GM23248 (cell line): ENCODE data around the gene CYTH2. TPM values are rescaled to one million over a fixed set of nuclear protein-coding genes. Genes with fewer than 3 reads are reported as not detected.

Source experiments
- DNase-seq: peaks from one replicate; pipeline ENCODE4 v3.0.0-alpha.2; 2015
- H2AFZ ChIP-seq: fragments of 200-600 bp; sonication (generic); 2 replicates; pipeline ENCODE4 v1.6.1; 2016; ENCODE audit warnings: antibody characterized with exemption
- H3F3A ChIP-seq: fragments of 200-600 bp; sonication (generic); 2 replicates; pipeline ENCODE4 v1.6.1; 2016; ENCODE audit warnings: mild to moderate bottlenecking, antibody characterized with exemption, mixed run types; ENCODE audit not compliant: insufficient read depth
- H3K27ac ChIP-seq: fragments of 200-600 bp; sonication (generic); 2 replicates; pipeline ENCODE4 v1.5.1; 2016; ENCODE audit warnings: mild to moderate bottlenecking
- H3K27me3 ChIP-seq: fragments of 200-600 bp; sonication (generic); replicated peaks from 2 replicates; pipeline ENCODE4 v1.6.1; 2016; ENCODE audit warnings: mild to moderate bottlenecking; ENCODE audit not compliant: insufficient read depth
- H3K36me3 ChIP-seq: fragments of 200-600 bp; sonication (generic); 2 replicates; pipeline ENCODE4 v1.6.1; 2016; ENCODE audit warnings: low read depth, mild to moderate bottlenecking
- H3K4me1 ChIP-seq: fragments of 200-600 bp; sonication (generic); 2 replicates; pipeline ENCODE4 v1.6.1; 2016; ENCODE audit warnings: mild to moderate bottlenecking; ENCODE audit not compliant: insufficient read depth
- H3K4me2 ChIP-seq: fragments of 200-600 bp; sonication (generic); one replicate; pipeline ENCODE4 v1.6.1; 2016; ENCODE audit warnings: mild to moderate bottlenecking; ENCODE audit not compliant: unreplicated experiment
- H3K4me3 ChIP-seq: fragments of 200-600 bp; sonication (generic); 2 replicates; pipeline ENCODE4 v1.5.1; 2016; ENCODE audit warnings: mild to moderate bottlenecking
- H3K79me2 ChIP-seq: fragments of 200-600 bp; sonication (generic); 2 replicates; pipeline ENCODE4 v1.6.1; 2016; ENCODE audit warnings: mild to moderate bottlenecking; ENCODE audit not compliant: insufficient read depth
- H3K9ac ChIP-seq: fragments of 200-600 bp; sonication (generic); 2 replicates; pipeline ENCODE4 v1.6.1; 2016; ENCODE audit warnings: mild to moderate bottlenecking
- H3K9me2 ChIP-seq: fragments of 200-600 bp; sonication (generic); 2 replicates; pipeline ENCODE4 v1.6.1; 2016; ENCODE audit warnings: mixed run types, mild to moderate bottlenecking, moderate library complexity; ENCODE audit not compliant: insufficient read depth
- H3K9me3 ChIP-seq: fragments of 200-600 bp; sonication (generic); one replicate; pipeline ENCODE4 v1.6.1; 2017; ENCODE audit warnings: low read depth
- H4K20me1 ChIP-seq: fragments of 200-600 bp; sonication (generic); 2 replicates; pipeline ENCODE4 v1.6.0; 2016; ENCODE audit not compliant: insufficient read depth
- EZH2 ChIP-seq: fragments of 200-600 bp; sonication (generic); IDR thresholded peaks from 2 replicates; pipeline ENCODE4 v1.6.1; 2018; ENCODE audit warnings: antibody characterized with exemption, mild to moderate bottlenecking; ENCODE audit not compliant: insufficient read depth, poor library complexity, severe bottlenecking
- EZH2phosphoT487 ChIP-seq: fragments of 200-600 bp; sonication (generic); IDR thresholded peaks from 2 replicates; pipeline ENCODE4 v1.6.1; 2018; ENCODE audit warnings: antibody characterized with exemption, moderate library complexity, mild to moderate bottlenecking, low read depth; ENCODE audit not compliant: insufficient read depth
- WGBS, 2 experiments: methylation state at CpG; one replicate each; pipeline ENCODE4 v1.1.6; 2015 to 2017; ENCODE audit warnings: low lambda C conversion rate in 2 of 2, low coverage in 1 of 2; ENCODE audit errors: missing lambda C conversion rate in 2 of 2; 5-methylcytosine and 5-hydroxymethylcytosine counted together
- in situ Hi-C: fragments of 300-500 bp; cut with MboI; formaldehyde crosslinking; loops from 2 replicates; pipeline ENCODE4 v1.15.0; 2020
- polyA plus RNA-seq: library from polyadenylated mRNA; unstranded; fragments of >200 nt; fragmentation: Nextera tagmentation; extraction: Ambion mirVana; gene quantifications from 2 replicates; pipeline ENCODE4 v1.2.1, GENCODE V29; 2016
- total RNA-seq: library from RNA; depleted of rRNA; stranded (reverse); fragments of >200 nt; shearing (Covaris generic); gene quantifications from 2 replicates; pipeline ENCODE4 v1.2.3, GENCODE V29; 2014

Gene CYTH2
- total and polyA plus RNA-seq, 2 experiments from 2014 or later, result 40.9 to 86.0 TPM

GRCh38 chr19:48506138-48506733 lies 37.1 kb downstream of the CYTH2 start:
- in situ Hi-C loops, result loop anchor here (5.0 kb wide), 1 partner anchor 76 kb away; no protein-coding TSS in a partner anchor
- H3K27me3 ChIP-seq, result peaks cover 4% of the 10 kb centered on the region
- H3K36me3 ChIP-seq, result no peaks in the 10 kb centered on the region
- no peaks in the 10 kb centered on the region for H4K20me1 ChIP-seq
- TF ChIP-seq EZH2 (no peak), EZH2phosphoT487 (no peak)
- no peak overlapping the region for H3K27ac ChIP-seq
- no peak overlapping the region for H3K4me3 ChIP-seq
- H3F3A ChIP-seq, result no peaks in the 10 kb centered on the region
- no peak overlapping the region for H3K9ac ChIP-seq
- DNase-seq, result peak; percentile 74
- H3K4me2 ChIP-seq, result no peak overlapping the region
- H3K9me2 ChIP-seq, result no peaks in the 10 kb centered on the region
- WGBS, 2 experiments, result 89 to 90% methylated on average over 5 of the region's 5 CpGs
- no peaks in the 10 kb centered on the region for H3K79me2 ChIP-seq
- no peak overlapping the region for H2AFZ ChIP-seq
- H3K9me3 ChIP-seq, result no peaks in the 10 kb centered on the region
- 0 out of 2 replicates have a peak, but pooled peaks cover 3% of the 10 kb centered on the region for H3K4me1 ChIP-seq

GRCh38 chr19:48507911-48508439 lies 38.8 kb downstream of the CYTH2 start:
- H3K4me1 ChIP-seq, result 0 out of 2 replicates have a peak, but pooled peaks cover 3% of the 10 kb centered on the region
- H2AFZ ChIP-seq, result no peak overlapping the region
- no peaks in the 10 kb centered on the region for H4K20me1 ChIP-seq
- H3K27me3 ChIP-seq, result peaks cover 9% of the 10 kb centered on the region; the same call in 1 of the 2 replicates
- in situ Hi-C loops, result loop anchor here (5.0 kb wide), 1 partner anchor 74 kb away; no protein-coding TSS in a partner anchor
- no peaks in the 10 kb centered on the region for H3K79me2 ChIP-seq
- H3K9ac ChIP-seq, result no peak overlapping the region
- no peak for DNase-seq
- no peaks in the 10 kb centered on the region for H3F3A ChIP-seq
- no peaks in the 10 kb centered on the region for H3K9me2 ChIP-seq
- H3K4me3 ChIP-seq, result no peak overlapping the region
- H3K27ac ChIP-seq, result no peak overlapping the region
- WGBS, 2 experiments, result 78 to 81% methylated on average over 7 of the region's 7 CpGs
- H3K9me3 ChIP-seq, result no peaks in the 10 kb centered on the region
- H3K4me2 ChIP-seq, result no peak overlapping the region
- no peaks in the 10 kb centered on the region for H3K36me3 ChIP-seq
- TF ChIP-seq EZH2 (no peak), EZH2phosphoT487 (no peak)

- TF ChIP-seq EZH2phosphoT487 (no peak), EZH2 (no peak)
Observed at GRCh38 chr19:48508729-48509411, 39.7 kb downstream of the CYTH2 start.

GRCh38 chr19:48509467-48510194 lies 40.5 kb downstream of the CYTH2 start:
- Histone ChIP-seq H2AFZ (no peak overlapping the region), H3K4me2 (no peak overlapping the region), H4K20me1 (no peaks in the 10 kb centered on the region), H3K9me3 (no peaks in the 10 kb centered on the region), H3K79me2 (no peaks in the 10 kb centered on the region), H3K27me3 (peaks cover 12% of the 10 kb centered on the region; the same call in 1 of the 2 replicates), H3K36me3 (no peaks in the 10 kb centered on the region), H3K4me1 (0 out of 2 replicates have a peak, but pooled peaks cover 3% of the 10 kb centered on the region), H3K4me3 (no peak overlapping the region), H3K9ac (no peak overlapping the region), H3K27ac (no peak overlapping the region), H3F3A (no peaks in the 10 kb centered on the region), H3K9me2 (no peaks in the 10 kb centered on the region)
- DNase-seq, result no peak
- WGBS, 2 experiments, result 82 to 83% methylated on average over 12 of the region's 12 CpGs
- in situ Hi-C loops, result loop anchor here (5.0 kb wide), 1 partner anchor 73 kb away; no protein-coding TSS in a partner anchor
- TF ChIP-seq EZH2 (no peak), EZH2phosphoT487 (no peak)

More at GRCh38 chr19:48508729-48509411, 39.7 kb downstream of the CYTH2 start:
- no peak overlapping the region for H3K4me2 ChIP-seq
- no peaks in the 10 kb centered on the region for H3F3A ChIP-seq
- no peaks in the 10 kb centered on the region for H3K9me2 ChIP-seq
- H3K4me1 ChIP-seq, result 0 out of 2 replicates have a peak, but pooled peaks cover 3% of the 10 kb centered on the region
- no peak overlapping the region for H3K9ac ChIP-seq
- in situ Hi-C loops, result loop anchor here (5.0 kb wide), 1 partner anchor 73 kb away; no protein-coding TSS in a partner anchor
- no peaks in the 10 kb centered on the region for H4K20me1 ChIP-seq
- H3K27me3 ChIP-seq, result peaks cover 12% of the 10 kb centered on the region; the same call in 1 of the 2 replicates
- no peaks in the 10 kb centered on the region for H3K79me2 ChIP-seq
- H3K36me3 ChIP-seq, result no peaks in the 10 kb centered on the region
- H3K27ac ChIP-seq, result no peak overlapping the region
- H2AFZ ChIP-seq, result no peak overlapping the region
- no peak for DNase-seq
- no peak overlapping the region for H3K4me3 ChIP-seq
- 80 to 86% methylated on average over 18 to 32 of the region's 32 CpGs for WGBS, 2 experiments
- no peaks in the 10 kb centered on the region for H3K9me3 ChIP-seq
